Cardiac muscle cell (in vitro differentiated cells and primary cell): ENCODE data around the gene TNS2. TPM values are rescaled to one million over a fixed set of nuclear protein-coding genes. Genes with fewer than 3 reads are reported as not detected.

Source experiments
- DNase-seq, 2 donors: peaks; one replicate each; pipeline versions ENCODE4 v3.0.0 to v3.0.0-alpha.2; 2010 to 2017; ENCODE audit warnings: low read depth in 1 of 2, low spot score in 1 of 2
- H3K27ac ChIP-seq: fragments of 200-600 bp; sonication (generic); 2 replicates; pipeline ENCODE4 v1.5.1; 2016
- H3K27me3 ChIP-seq: fragments of 200-600 bp; sonication (generic); 2 replicates; pipeline ENCODE4 v1.6.0; 2016; ENCODE audit warnings: control low read depth
- H3K36me3 ChIP-seq: fragments of 200-600 bp; sonication (generic); 2 replicates; pipeline ENCODE4 v1.5.1; 2016; ENCODE audit warnings: control low read depth
- H3K4me1 ChIP-seq: fragments of 200-600 bp; sonication (generic); 2 replicates; pipeline ENCODE4 v1.8.1; 2017; ENCODE audit warnings: low read depth, mild to moderate bottlenecking, mixed run types
- H3K4me3 ChIP-seq: fragments of 200-600 bp; sonication (generic); 2 replicates; pipeline ENCODE4 v1.5.1; 2016; ENCODE audit warnings: mild to moderate bottlenecking
- H3K9me3 ChIP-seq: fragments of 200-600 bp; sonication (generic); 2 replicates; pipeline ENCODE4 v1.5.1; 2017; ENCODE audit warnings: low read depth, mild to moderate bottlenecking, control low read depth
- CTCF ChIP-seq: IDR thresholded peaks from 2 replicates; pipeline ENCODE4 v1.5.1; 2012; ENCODE audit warnings: low read depth, mild to moderate bottlenecking, low read length
- polyA plus RNA-seq: library from polyadenylated mRNA; unstranded; fragments of >200 nt; fragmentation: Nextera tagmentation; extraction: Ambion mirVana; gene quantifications from 2 replicates; pipeline ENCODE4 v1.2.1, GENCODE V29; 2016
- total RNA-seq: library from RNA; depleted of rRNA; stranded (reverse); fragments of >200 nt; gene quantifications from 2 replicates; pipeline ENCODE4 v1.2.3, GENCODE V29; 2016

Gene TNS2
- total and polyA plus RNA-seq, 2 experiments from 2014 or later: 4.5 to 5.1 TPM

GRCh38 chr12:53078425-53079225 is 28.8 kb downstream of the TNS2 start:
- Histone ChIP-seq H3K36me3 (peaks cover 3% of the 10 kb centered on the region), H3K27me3 (no peaks in the 10 kb centered on the region), H3K4me3 (peak overlapping the region; percentile 33), H3K4me1 (peaks cover 30% of the 10 kb centered on the region), H3K27ac (peak overlapping the region; percentile 74), H3K9me3 (no peaks in the 10 kb centered on the region)
- TF ChIP-seq CTCF: no peak
- no peak for DNase-seq

GRCh38 chr12:53079226-53080117 is 29.6 kb downstream of the TNS2 start, which contains the start of gene SPRYD3:
Gene SPRYD3, minus strand, starts transcription at chr12:53079390. Its CDS starts 57 bp downstream, at chr12:53079333.
- DNase-seq: peak; percentile 98 to 99
- Histone ChIP-seq H3K36me3 (peaks cover under 1% of the 10 kb centered on the region), H3K27ac (peak within 1 kb of the TSS; percentile 90), H3K27me3 (no peaks in the 10 kb centered on the region), H3K9me3 (no peaks in the 10 kb centered on the region), H3K4me3 (peak within 1 kb of the TSS; percentile 43), H3K4me1 (peaks cover 27% of the 10 kb centered on the region)
- no peak for TF ChIP-seq CTCF

GRCh38 chr12:53082637-53083175 is 32.8 kb downstream of the TNS2 start:
- H3K9me3 ChIP-seq: no peaks in the 10 kb centered on the region
- TF ChIP-seq CTCF: no peak
- peaks cover 17% of the 10 kb centered on the region for H3K4me1 ChIP-seq
- H3K27ac ChIP-seq: no peak overlapping the region
- DNase-seq: no peak
- H3K27me3 ChIP-seq: no peaks in the 10 kb centered on the region
- H3K4me3 ChIP-seq: no peak overlapping the region
- no peaks in the 10 kb centered on the region for H3K36me3 ChIP-seq

- TF ChIP-seq CTCF: no peak
- DNase-seq: no peak
Measured at GRCh38 chr12:53086361-53086760, 36.5 kb downstream of the TNS2 start.

GRCh38 chr12:53090105-53090504 is 40.2 kb downstream of the TNS2 start:
- Histone ChIP-seq H3K9me3 (no peaks in the 10 kb centered on the region), H3K36me3 (no peaks in the 10 kb centered on the region), H3K4me3 (no peak overlapping the region), H3K27ac (no peak overlapping the region), H3K4me1 (no peaks in the 10 kb centered on the region), H3K27me3 (no peaks in the 10 kb centered on the region)
- TF ChIP-seq CTCF: no peak
- no peak for DNase-seq

More at GRCh38 chr12:53086361-53086760, 36.5 kb downstream of the TNS2 start:
- H3K9me3 ChIP-seq: no peaks in the 10 kb centered on the region
- no peaks in the 10 kb centered on the region for H3K36me3 ChIP-seq
- no peak overlapping the region for H3K27ac ChIP-seq
- no peaks in the 10 kb centered on the region for H3K4me1 ChIP-seq
- no peaks in the 10 kb centered on the region for H3K27me3 ChIP-seq
- no peak overlapping the region for H3K4me3 ChIP-seq
